Mesenchymal stem cell (in vitro differentiated cells and primary cell): ENCODE results near the gene MGAT3.
A peak's percentile ranks its signal among the peaks of the same experiment; 100 is the strongest.

Experiments used
- DNase-seq: peaks from one replicate; pipeline ENCODE4 v3.0.0-alpha.2; 2013
- H2AFZ ChIP-seq: one replicate; pipeline ENCODE4 v1.6.1; 2013; ENCODE audit warnings: low read depth, mild to moderate bottlenecking, control low read depth, inconsistent platforms, low read length, moderate library complexity
- H2AK5ac ChIP-seq: 2 replicates; pipeline ENCODE4 v1.6.1; 2013; ENCODE audit warnings: low read length, moderate library complexity, mild to moderate bottlenecking, inconsistent platforms; ENCODE audit not compliant: severe bottlenecking
- H2BK120ac ChIP-seq: one replicate; pipeline ENCODE4 v1.6.1; 2013; ENCODE audit warnings: low read depth, mild to moderate bottlenecking, inconsistent platforms, low read length, moderate library complexity
- H2BK12ac ChIP-seq, 2 experiments: one replicate each; pipeline ENCODE4 v1.6.1; 2013; ENCODE audit warnings: inconsistent platforms in 2 of 2, low read length in 2 of 2, mild to moderate bottlenecking in 2 of 2, moderate library complexity in 2 of 2, control low read depth in 1 of 2
- H2BK15ac ChIP-seq: one replicate; pipeline ENCODE4 v1.6.1; 2013; ENCODE audit warnings: mild to moderate bottlenecking, low read depth, inconsistent platforms; ENCODE audit not compliant: poor library complexity, severe bottlenecking
- H2BK5ac ChIP-seq: 2 replicates; pipeline ENCODE4 v1.6.1; 2013; ENCODE audit warnings: low read depth, mild to moderate bottlenecking, low read length, control low read depth, inconsistent platforms; ENCODE audit not compliant: poor library complexity, severe bottlenecking
- H3K14ac ChIP-seq, 2 experiments: one replicate each; pipeline ENCODE4 v1.6.1; 2013; ENCODE audit warnings: inconsistent platforms in 2 of 2, low read length in 2 of 2, control low read depth in 1 of 2, mild to moderate bottlenecking in 1 of 2, moderate library complexity in 1 of 2
- H3K18ac ChIP-seq, 2 experiments: one replicate each; pipeline ENCODE4 v1.6.1; 2013; ENCODE audit warnings: inconsistent platforms in 2 of 2, low read length in 2 of 2, control low read depth in 1 of 2, low read depth in 1 of 2, mild to moderate bottlenecking in 1 of 2
- H3K23ac ChIP-seq, 2 experiments: one replicate each; pipeline ENCODE4 v1.6.1; 2013; ENCODE audit warnings: inconsistent platforms in 2 of 2, low read length in 2 of 2, mild to moderate bottlenecking in 2 of 2, moderate library complexity in 2 of 2, control low read depth in 1 of 2
- H3K27ac ChIP-seq: 2 replicates; pipeline ENCODE4 v1.5.1; 2013; ENCODE audit warnings: mild to moderate bottlenecking, moderate library complexity, low read length, control low read depth, inconsistent platforms; ENCODE audit not compliant: poor library complexity, severe bottlenecking
- H3K27me3 ChIP-seq, 2 experiments: 2 replicates each; pipeline versions ENCODE4 v1.6.1 to v1.7.0; 2013; ENCODE audit warnings: low read length in 2 of 2, mild to moderate bottlenecking in 2 of 2, moderate library complexity in 2 of 2, control low read depth in 1 of 2, inconsistent platforms in 1 of 2; ENCODE audit not compliant: control insufficient read depth in 1 of 2, insufficient read depth in 1 of 2
- H3K36me3 ChIP-seq, 2 experiments: 2 replicates each; pipeline versions ENCODE4 v1.6.1 to v1.7.0; 2013; ENCODE audit warnings: low read length in 2 of 2, control low read depth in 1 of 2, inconsistent platforms in 1 of 2, low read depth in 1 of 2, mild to moderate bottlenecking in 1 of 2; ENCODE audit not compliant: insufficient read depth in 2 of 2, control insufficient read depth in 1 of 2
- H3K4ac ChIP-seq, 2 experiments: one replicate each; pipeline ENCODE4 v1.6.1; 2013; ENCODE audit warnings: inconsistent platforms in 2 of 2, low read length in 2 of 2, mild to moderate bottlenecking in 2 of 2, moderate library complexity in 2 of 2, control low read depth in 1 of 2, low read depth in 1 of 2
- H3K4me1 ChIP-seq: 2 replicates; pipeline ENCODE4 v1.6.1; 2013; ENCODE audit warnings: low read depth, low read length, control low read depth; ENCODE audit not compliant: control insufficient read depth, insufficient read depth
- H3K4me2 ChIP-seq: 2 replicates; pipeline ENCODE4 v1.6.1; 2013; ENCODE audit warnings: low read length, mild to moderate bottlenecking, inconsistent platforms; ENCODE audit not compliant: poor library complexity, severe bottlenecking
- H3K4me3 ChIP-seq, 2 experiments: 2 replicates each; pipeline versions ENCODE4 v1.5.1 to v1.7.0; 2013; ENCODE audit warnings: low read length in 2 of 2, mild to moderate bottlenecking in 2 of 2, control low read depth in 1 of 2, low read depth in 1 of 2; ENCODE audit not compliant: insufficient read depth in 1 of 2
- H3K79me1 ChIP-seq: replicated peaks from 2 replicates; pipeline ENCODE4 v1.6.1; 2013; ENCODE audit warnings: mild to moderate bottlenecking, control low read depth, low read length, inconsistent platforms; ENCODE audit not compliant: poor library complexity, severe bottlenecking
- H3K9ac ChIP-seq: 2 replicates; pipeline ENCODE4 v1.7.0; 2013; ENCODE audit warnings: mild to moderate bottlenecking, low read length, moderate library complexity
- H3K9me3 ChIP-seq: 2 replicates; pipeline ENCODE4 v1.7.0; 2013; ENCODE audit warnings: mild to moderate bottlenecking, low read length; ENCODE audit not compliant: control insufficient read depth
- H4K8ac ChIP-seq: one replicate; pipeline ENCODE4 v1.6.1; 2013; ENCODE audit warnings: inconsistent platforms, mild to moderate bottlenecking, low read length, moderate library complexity
- H4K91ac ChIP-seq: one replicate; pipeline ENCODE4 v1.6.1; 2013; ENCODE audit warnings: mild to moderate bottlenecking, low read length, inconsistent platforms
- WGBS: methylation state at CpG from one replicate; pipeline ENCODE4 v1.1.7; 2013; ENCODE audit warnings: mixed read lengths; 5-methylcytosine and 5-hydroxymethylcytosine counted together

The MGAT3 gene

GRCh38 chr22:39501644-39502108 is 44.9 kb downstream of the MGAT3 start:
- Histone ChIP-seq H3K4ac (peak overlapping the region; percentile 67 to 70), H3K27ac (peak overlapping the region; percentile 19), H3K9me3 (no peaks in the 10 kb centered on the region), H2BK120ac (no peak overlapping the region), H3K4me2 (peak overlapping the region; percentile 70), H3K36me3 (peaks cover 23 to 28% of the 10 kb centered on the region in 2 experiments), H2AK5ac (peak overlapping the region; percentile 9), H2BK5ac (no peak overlapping the region), H4K91ac (peak overlapping the region; percentile 84), H3K4me3 (peak overlapping the region; percentile 91 to 97), H2AFZ (peak overlapping the region; percentile 92), H3K23ac (no peak overlapping the region), H2BK12ac (peak overlapping the region; percentile 31 to 74), H4K8ac (peak overlapping the region; percentile 84), H3K4me1 (peaks cover 20% of the 10 kb centered on the region), H3K79me1 (peaks cover 17% of the 10 kb centered on the region), H3K18ac (peak overlapping the region; percentile 59 to 97), H2BK15ac (peak overlapping the region; percentile 28), H3K27me3 (no peaks in the 10 kb centered on the region), H3K14ac (peak overlapping the region in 1 of 2 experiments; percentile 38), H3K9ac (peak overlapping the region; percentile 97)
- 40% methylated on average over 13 of the region's 13 CpGs for WGBS
- DNase-seq, result no peak

DNA sequence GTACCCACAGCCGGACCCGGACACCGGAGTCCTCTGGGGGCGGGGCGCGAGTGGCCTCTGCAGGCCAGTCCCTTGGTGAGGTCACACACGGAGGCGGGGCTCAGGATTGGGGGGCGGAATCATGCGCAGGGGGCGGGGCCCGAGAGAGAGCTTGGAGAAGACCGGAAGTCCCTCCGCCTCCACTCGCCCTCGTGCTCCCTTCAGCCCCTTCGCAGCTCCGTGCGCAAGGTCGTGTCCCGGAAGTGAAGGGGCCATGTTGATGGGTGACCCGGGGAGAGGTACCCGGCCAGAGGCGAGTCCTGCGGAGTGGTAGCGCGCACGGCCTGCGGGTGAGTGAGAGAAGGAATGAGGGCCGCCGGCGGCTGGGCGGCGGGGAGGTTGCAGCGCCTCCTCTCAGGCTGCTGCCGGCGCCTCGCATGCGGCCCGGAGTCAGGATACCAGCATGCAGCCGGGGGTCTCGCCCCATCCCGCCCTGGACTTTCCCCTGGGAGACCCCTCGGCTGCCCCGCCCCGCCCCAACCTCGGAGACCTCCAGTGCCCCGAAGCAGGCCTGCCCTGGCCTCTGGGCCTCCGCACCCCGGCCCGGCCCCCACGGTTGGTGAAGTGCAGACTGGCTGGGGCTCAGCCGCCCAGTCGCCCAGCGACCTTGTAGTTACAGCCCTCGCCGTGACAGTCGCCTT is 45.4 kb downstream of the MGAT3 start, which contains the start of gene MIEF1:
TSS of gene MIEF1 (plus strand) at position 182 of the 680 bp plus-strand sequence. CDS start 9,005 bp downstream, outside the sequence.
- H3K9ac ChIP-seq, result peak within 1 kb of the TSS; percentile 97
- WGBS, result under 1% methylated on average over 28 of the region's 58 CpGs
- H3K79me1 ChIP-seq, result peaks cover 21% of the 10 kb centered on the region
- H3K14ac ChIP-seq, result peak within 1 kb of the TSS in 1 of 2 experiments; percentile 55
- no peaks in the 10 kb centered on the region for H3K9me3 ChIP-seq
- peaks cover 20% of the 10 kb centered on the region for H3K4me1 ChIP-seq
- H3K36me3 ChIP-seq, result peaks cover 28 to 32% of the 10 kb centered on the region in 2 experiments
- H3K4me2 ChIP-seq, result peak within 1 kb of the TSS; percentile 94
- H3K27me3 ChIP-seq, result no peaks in the 10 kb centered on the region
- H4K8ac ChIP-seq, result peak within 1 kb of the TSS; percentile 84
- H4K91ac ChIP-seq, result peak within 1 kb of the TSS; percentile 84
- peak within 1 kb of the TSS; percentile 57 for H2BK120ac ChIP-seq
- no peak within 1 kb of the TSS for H2BK5ac ChIP-seq
- H2BK15ac ChIP-seq, result peak within 1 kb of the TSS; percentile 28
- H3K27ac ChIP-seq, result peak within 1 kb of the TSS; percentile 35
- peak within 1 kb of the TSS; percentile 91 to 97 for H3K4me3 ChIP-seq
- peak within 1 kb of the TSS; percentile 64 to 97 for H3K18ac ChIP-seq
- peak within 1 kb of the TSS; percentile 92 for H2AFZ ChIP-seq
- H3K23ac ChIP-seq, result no peak within 1 kb of the TSS
- H2BK12ac ChIP-seq, result peak within 1 kb of the TSS; percentile 31 to 74
- peak within 1 kb of the TSS; percentile 9 for H2AK5ac ChIP-seq
- H3K4ac ChIP-seq, result peak within 1 kb of the TSS; percentile 67 to 88
- DNase-seq, result peak; percentile 96

GRCh38 chr22:39502789-39503409 is 46.1 kb downstream of the MGAT3 start:
- Histone ChIP-seq H2BK15ac (no peak overlapping the region), H3K14ac (no peak overlapping the region), H3K36me3 (peaks cover 34 to 36% of the 10 kb centered on the region in 2 experiments), H3K27me3 (no peaks in the 10 kb centered on the region), H4K8ac (no peak overlapping the region), H3K4me1 (peaks cover 20% of the 10 kb centered on the region), H3K4ac (peak overlapping the region in 1 of 2 experiments; percentile 46), H3K18ac (peak overlapping the region; percentile 16 to 64), H3K4me3 (peak overlapping the region; percentile 91 to 97), H3K9me3 (no peaks in the 10 kb centered on the region), H4K91ac (peak overlapping the region; percentile 64), H3K4me2 (peak overlapping the region; percentile 94), H2BK5ac (no peak overlapping the region), H2BK12ac (no peak overlapping the region), H3K79me1 (peaks cover 21% of the 10 kb centered on the region), H3K27ac (no peak overlapping the region), H2BK120ac (peak overlapping the region; percentile 57), H2AFZ (no peak overlapping the region), H3K9ac (peak overlapping the region; percentile 97), H3K23ac (no peak overlapping the region), H2AK5ac (no peak overlapping the region)
- 33% methylated on average over 16 of the region's 18 CpGs for WGBS
- DNase-seq, result no peak

- no peak for DNase-seq
- Histone ChIP-seq H3K36me3 (peaks cover 39 to 43% of the 10 kb centered on the region in 2 experiments), H2BK120ac (no peak overlapping the region), H3K4ac (no peak overlapping the region), H4K8ac (no peak overlapping the region), H4K91ac (no peak overlapping the region), H3K18ac (no peak overlapping the region), H3K9ac (peak overlapping the region; percentile 97), H3K23ac (no peak overlapping the region), H2BK15ac (no peak overlapping the region), H3K4me3 (peak overlapping the region in 1 of 2 experiments; percentile 97), H3K9me3 (no peaks in the 10 kb centered on the region), H3K27me3 (no peaks in the 10 kb centered on the region), H3K79me1 (peaks cover 27% of the 10 kb centered on the region), H3K27ac (no peak overlapping the region), H2BK5ac (no peak overlapping the region), H2BK12ac (no peak overlapping the region), H3K14ac (no peak overlapping the region), H2AFZ (no peak overlapping the region), H3K4me1 (peaks cover 20% of the 10 kb centered on the region), H2AK5ac (peak overlapping the region; percentile 39), H3K4me2 (peak overlapping the region; percentile 18)
- WGBS, result 89% methylated on average over 4 of the region's 6 CpGs
Measured at GRCh38 chr22:39503630-39504029, 46.8 kb downstream of the MGAT3 start.
